NT2/D1 (cell line): ENCODE measurements around the gene UNC5C.

Source experiments
- SUZ12 ChIP-seq: IDR thresholded peaks from 2 replicates; pipeline ENCODE4 v1.6.1; 2011; ENCODE audit not compliant: insufficient read length, insufficient read depth; ENCODE audit errors: extremely low read depth
- YY1 ChIP-seq: IDR thresholded peaks from 2 replicates; pipeline ENCODE4 v1.6.1; 2011; ENCODE audit not compliant: insufficient read length, insufficient read depth
- ZNF274 ChIP-seq: IDR thresholded peaks from 2 replicates; pipeline ENCODE4 v1.6.1; 2011; ENCODE audit warnings: mild to moderate bottlenecking, low read depth, low read length

DNA sequence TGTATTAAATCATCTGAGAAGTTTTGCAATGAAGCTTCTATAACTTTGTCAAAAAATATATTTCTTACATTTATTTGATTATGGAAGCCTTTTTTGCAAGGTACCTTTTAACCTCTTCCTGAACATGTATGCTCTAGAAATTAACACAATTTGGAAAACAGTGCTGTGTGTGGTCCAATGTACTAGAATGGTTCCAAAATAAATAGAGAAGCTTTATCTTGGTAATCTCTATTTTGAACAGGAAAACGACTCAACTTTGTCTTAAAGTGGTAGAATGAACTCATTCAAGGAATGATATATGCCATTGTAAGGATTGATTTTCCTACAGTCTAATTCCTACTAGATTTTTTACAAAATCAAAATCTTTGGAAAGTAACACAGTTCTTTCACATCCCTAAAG lies 248.5 kb downstream of the UNC5C start:
- TF ChIP-seq SUZ12 (no peak), YY1 (no peak), ZNF274 (no peak)
